ENCODE results near the gene BMP6. TPM values are rescaled to one million over a fixed set of nuclear protein-coding genes. Genes with fewer than 3 reads are reported as not detected.

BMP6 gene
- total and polyA plus RNA-seq, 2 donors from 2014 or later, result 5.0 to 10.0 TPM

GRCh38 chr6:7912024-7912423 lies 186.1 kb downstream of the BMP6 start:
- Histone ChIP-seq H3K4me3 (ENCODE audit: low read length in 3 of 3) (no peak overlapping the region), H3K27me3 (ENCODE audit: control insufficient read depth, insufficient read depth, low read length) (no peaks in the 10 kb centered on the region), H3K36me3 (ENCODE audit: control insufficient read depth in 2 of 3, insufficient read depth in 3 of 3, low read length in 3 of 3) (no peaks in the 10 kb centered on the region), H3K4me1 (ENCODE audit: control insufficient read depth in 2 of 3, insufficient read depth in 2 of 3, low read depth in 1 of 3, low read length in 3 of 3) (peaks cover 0 to 13% (median 12%) of the 10 kb centered on the region in 3 donors), H3K27ac (ENCODE audit: low read depth in 2 of 2, low read length in 2 of 2) (no peak overlapping the region), H3K9me3 (ENCODE audit: control insufficient read depth in 2 of 3, insufficient read depth in 1 of 3, low read length in 3 of 3) (no peaks in the 10 kb centered on the region), H3K9ac (ENCODE audit: low read length in 3 of 3) (no peak overlapping the region)
- intact Hi-C loops (cut with DNase I), result no loop called here
- TF ChIP-seq, protein P1, sequence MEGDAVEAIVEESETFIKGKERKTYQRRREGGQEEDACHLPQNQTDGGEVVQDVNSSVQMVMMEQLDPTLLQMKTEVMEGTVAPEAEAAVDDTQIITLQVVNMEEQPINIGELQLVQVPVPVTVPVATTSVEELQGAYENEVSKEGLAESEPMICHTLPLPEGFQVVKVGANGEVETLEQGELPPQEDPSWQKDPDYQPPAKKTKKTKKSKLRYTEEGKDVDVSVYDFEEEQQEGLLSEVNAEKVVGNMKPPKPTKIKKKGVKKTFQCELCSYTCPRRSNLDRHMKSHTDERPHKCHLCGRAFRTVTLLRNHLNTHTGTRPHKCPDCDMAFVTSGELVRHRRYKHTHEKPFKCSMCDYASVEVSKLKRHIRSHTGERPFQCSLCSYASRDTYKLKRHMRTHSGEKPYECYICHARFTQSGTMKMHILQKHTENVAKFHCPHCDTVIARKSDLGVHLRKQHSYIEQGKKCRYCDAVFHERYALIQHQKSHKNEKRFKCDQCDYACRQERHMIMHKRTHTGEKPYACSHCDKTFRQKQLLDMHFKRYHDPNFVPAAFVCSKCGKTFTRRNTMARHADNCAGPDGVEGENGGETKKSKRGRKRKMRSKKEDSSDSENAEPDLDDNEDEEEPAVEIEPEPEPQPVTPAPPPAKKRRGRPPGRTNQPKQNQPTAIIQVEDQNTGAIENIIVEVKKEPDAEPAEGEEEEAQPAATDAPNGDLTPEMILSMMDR (IDR thresholded peaks at IDR 0.05; ENCODE audit: borderline replicate concordance, extremely low read depth, insufficient read depth), result no peak
- FAIRE-seq (no peak), DNase-seq (no peak)

- Histone ChIP-seq H3K9me3 (ENCODE audit: control insufficient read depth in 2 of 3, insufficient read depth in 1 of 3, low read length in 3 of 3) (no peaks in the 10 kb centered on the region), H3K9ac (ENCODE audit: low read length in 3 of 3) (no peak overlapping the region), H3K4me3 (ENCODE audit: low read length in 3 of 3) (no peak overlapping the region), H3K27ac (ENCODE audit: low read depth in 2 of 2, low read length in 2 of 2) (no peak overlapping the region), H3K27me3 (ENCODE audit: control insufficient read depth, insufficient read depth, low read length) (no peaks in the 10 kb centered on the region), H3K36me3 (ENCODE audit: control insufficient read depth in 2 of 3, insufficient read depth in 3 of 3, low read length in 3 of 3) (no peaks in the 10 kb centered on the region), H3K4me1 (ENCODE audit: control insufficient read depth in 2 of 3, insufficient read depth in 2 of 3, low read depth in 1 of 3, low read length in 3 of 3) (peaks cover 0 to 13% (median 12%) of the 10 kb centered on the region in 3 donors)
- DNase-seq (peak in 2 of 5 donors; percentile 31 to 48), FAIRE-seq (no peak)
- TF ChIP-seq, protein P1 (IDR thresholded peaks at IDR 0.05; ENCODE audit: borderline replicate concordance, extremely low read depth, insufficient read depth), result no peak
- intact Hi-C loops (cut with DNase I), result no loop called here
Measured at GRCh38 chr6:7912736-7913517, 187.0 kb downstream of the BMP6 start.

DNA sequence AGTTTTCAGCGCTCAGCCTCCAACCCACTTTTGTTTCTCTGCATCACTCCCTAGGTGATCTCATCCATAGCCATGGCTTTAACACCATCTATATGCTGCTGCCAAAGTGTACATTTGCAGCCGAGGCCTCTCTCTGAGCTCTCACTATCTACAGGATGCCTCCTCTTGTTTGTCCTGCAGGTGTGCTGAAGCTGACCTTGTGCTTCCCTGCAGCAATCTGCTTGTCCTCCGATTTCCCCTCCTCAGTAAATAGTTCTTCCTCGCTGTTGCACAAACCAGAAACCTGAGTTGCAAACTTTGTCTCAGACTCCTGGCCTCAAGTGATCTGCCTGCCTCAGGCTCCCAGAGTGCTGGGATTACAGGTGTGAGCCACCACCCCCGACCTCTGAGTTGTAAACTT lies 188.4 kb downstream of the BMP6 start:
- no peaks in the 10 kb centered on the region for H3K27me3 ChIP-seq (ENCODE audit: control insufficient read depth, insufficient read depth, low read length)

More for the DNA sequence above, 188.4 kb downstream of the BMP6 start:
- peaks cover 0 to 8% (median 3%) of the 10 kb centered on the region in 3 donors for H3K4me1 ChIP-seq (ENCODE audit: control insufficient read depth in 2 of 3, insufficient read depth in 2 of 3, low read depth in 1 of 3, low read length in 3 of 3)
- H3K4me3 ChIP-seq (ENCODE audit: low read length in 3 of 3), result no peak overlapping the region
- intact Hi-C loops (cut with DNase I), result no loop called here
- no peaks in the 10 kb centered on the region for H3K36me3 ChIP-seq (ENCODE audit: control insufficient read depth in 2 of 3, insufficient read depth in 3 of 3, low read length in 3 of 3)
- no peak overlapping the region for H3K9ac ChIP-seq (ENCODE audit: low read length in 3 of 3)
- H3K9me3 ChIP-seq (ENCODE audit: control insufficient read depth in 2 of 3, insufficient read depth in 1 of 3, low read length in 3 of 3), result no peaks in the 10 kb centered on the region
- TF ChIP-seq, protein P1 (IDR thresholded peaks at IDR 0.05; ENCODE audit: borderline replicate concordance, extremely low read depth, insufficient read depth), result no peak
- H3K27ac ChIP-seq (ENCODE audit: low read depth in 2 of 2, low read length in 2 of 2), result no peak overlapping the region
- DNase-seq, result no peak
- no peak for FAIRE-seq
